GM19239 (cell line): ENCODE data around the gene F13A1.

Experiments used
- DNase-seq: peaks from one replicate; pipeline ENCODE4 v3.0.0; 2011; ENCODE audit warnings: low spot score; ENCODE audit not compliant: insufficient read length
- FAIRE-seq: peaks from 2 replicates; lab custom pipeline; 2011; peaks lifted over from hg19 to GRCh38; lab: Jason Lieb, UNC

F13A1 gene

GRCh38 chr6:6248651-6249050, 71.8 kb downstream of the F13A1 start:
- FAIRE-seq, result peak; percentile 95
- no peak for DNase-seq

- DNase-seq (peak; percentile 34), FAIRE-seq (peak; percentile 86)
Measured at GRCh38 chr6:6246544-6246943, 73.9 kb downstream of the F13A1 start.

- no peak for DNase-seq
- FAIRE-seq, result no peak
Measured at GRCh38 chr6:6244624-6245023, 75.8 kb downstream of the F13A1 start.

GRCh38 chr6:6243846-6244245, 76.6 kb downstream of the F13A1 start:
- DNase-seq (no peak), FAIRE-seq (no peak)

- no peak for DNase-seq
- no peak for FAIRE-seq
Measured at GRCh38 chr6:6239598-6240581, 80.6 kb downstream of the F13A1 start.

- DNase-seq (no peak), FAIRE-seq (no peak)
Measured at GRCh38 chr6:6236730-6237469, 83.6 kb downstream of the F13A1 start.

- no peak for FAIRE-seq
Measured at GRCh38 chr6:6235786-6236185, 84.7 kb downstream of the F13A1 start.

GRCh38 chr6:6234963-6235362, 85.5 kb downstream of the F13A1 start:
- no peak for FAIRE-seq
- no peak for DNase-seq

More at GRCh38 chr6:6235786-6236185, 84.7 kb downstream of the F13A1 start:
- DNase-seq, result no peak

- FAIRE-seq, result no peak
- no peak for DNase-seq
Measured at GRCh38 chr6:6230286-6230685, 90.2 kb downstream of the F13A1 start.

- DNase-seq (no peak), FAIRE-seq (no peak)
Measured at GRCh38 chr6:6227896-6228295, 92.6 kb downstream of the F13A1 start.

GRCh38 chr6:6225885-6226529, 94.5 kb downstream of the F13A1 start:
- FAIRE-seq, result no peak

GRCh38 chr6:6224933-6225486, 95.5 kb downstream of the F13A1 start:
- FAIRE-seq, result no peak
- no peak for DNase-seq

More at GRCh38 chr6:6225885-6226529, 94.5 kb downstream of the F13A1 start:
- no peak for DNase-seq

GRCh38 chr6:6221787-6222535, 98.5 kb downstream of the F13A1 start:
- FAIRE-seq, result no peak

GRCh38 chr6:6220718-6221117, 99.7 kb downstream of the F13A1 start:
- no peak for FAIRE-seq
- DNase-seq, result no peak

More at GRCh38 chr6:6221787-6222535, 98.5 kb downstream of the F13A1 start:
- DNase-seq, result no peak

- DNase-seq, result no peak
- no peak for FAIRE-seq
Measured at GRCh38 chr6:6219716-6220115, 100.7 kb downstream of the F13A1 start.

GRCh38 chr6:6218759-6219085, 101.7 kb downstream of the F13A1 start:
- no peak for FAIRE-seq

GRCh38 chr6:6217855-6218758, 102.4 kb downstream of the F13A1 start:
- FAIRE-seq (no peak), DNase-seq (no peak)

More at GRCh38 chr6:6218759-6219085, 101.7 kb downstream of the F13A1 start:
- no peak for DNase-seq

- FAIRE-seq, result no peak
Measured at GRCh38 chr6:6210994-6211393, 109.5 kb downstream of the F13A1 start.

GRCh38 chr6:6202886-6203285, 117.6 kb downstream of the F13A1 start:
- FAIRE-seq (no peak), DNase-seq (no peak)

More at GRCh38 chr6:6210994-6211393, 109.5 kb downstream of the F13A1 start:
- no peak for DNase-seq
